HepG2 (cell line): Measurements from ENCODE around the gene NYNRIN. TPM values are rescaled to one million over a fixed set of nuclear protein-coding genes. Genes with fewer than 3 reads are reported as not detected.

ENCODE experiments used
- ATAC-seq: fragments of 200-7000 bp; cut with Tn5 transposase; 3 replicates; pipeline ENCODE4 v1.9.1; 2020; ENCODE audit warnings: mild to moderate bottlenecking, moderate library complexity
- BruUV-seq: library from RNA; stranded (reverse); fragments of 400-500 nt; replicated peaks from 2 replicates; lab custom pipeline; 2021; lab: Mats Ljungman, UMichigan
- CTCF ChIA-PET: fragments of 300-600 bp; formaldehyde crosslinking; extraction: SDS; loops from one replicate; lab custom pipeline; 2021; ENCODE audit warnings: low total read pairs, inconsistent platforms, low intra/inter-chr PET ratio; lab: Yijun Ruan, JAX
- POLR2A ChIA-PET: fragments of 350-600 bp; sonication (Branson Sonifier 250); formaldehyde crosslinking; loops from one replicate; lab custom pipeline; 2020; ENCODE audit warnings: antibody characterized with exemption, inconsistent platforms; lab: Yijun Ruan, JAX
- DNase-seq: peaks from one replicate; pipeline ENCODE4 v3.0.0-alpha.2; 2015; ENCODE audit warnings: low spot score
- FAIRE-seq: peaks from 3 replicates; lab custom pipeline; 2011; peaks lifted over from hg19 to GRCh38; lab: Jason Lieb, UNC
- H2AFZ ChIP-seq: one replicate; pipeline ENCODE4 v1.6.1; 2011; ENCODE audit warnings: low read length, inconsistent platforms
- H3K27ac ChIP-seq: fragments of 300-600 bp; 3 replicates; pipeline ENCODE4 v1.8.0; 2011; ENCODE audit warnings: mixed run types, mild to moderate bottlenecking, mixed read lengths, low read length, inconsistent platforms; ENCODE audit not compliant: insufficient read depth; ENCODE audit errors: extremely low read length
- H3K27me3 ChIP-seq, 2 experiments: fragments of 200-600 bp in 1 of 2; 2 replicates in 1 of 2; 3 replicates in 1 of 2; pipeline versions ENCODE4 v1.6.0 to v1.8.0; 2011; ENCODE audit warnings: low read length in 2 of 2, mild to moderate bottlenecking in 2 of 2, moderate library complexity in 2 of 2, inconsistent platforms in 1 of 2; ENCODE audit not compliant: insufficient read depth in 2 of 2, control insufficient read depth in 1 of 2
- H3K36me3 ChIP-seq, 2 experiments: fragments of 200-600 bp in 1 of 2; replicated peaks in 1 of 2; 2 replicates in 1 of 2; 3 replicates in 1 of 2; pipeline versions ENCODE4 v1.5.1 to v1.8.0; 2011; ENCODE audit warnings: low read length in 2 of 2, inconsistent platforms in 1 of 2; ENCODE audit not compliant: insufficient read depth in 2 of 2, control insufficient read depth in 1 of 2
- H3K4me1 ChIP-seq: 2 replicates; pipeline ENCODE4 v1.5.1; 2012; ENCODE audit warnings: low read length, inconsistent platforms; ENCODE audit not compliant: insufficient read depth
- H3K4me2 ChIP-seq: 2 replicates; pipeline ENCODE4 v1.6.0; 2011; ENCODE audit warnings: low read depth, low read length, inconsistent platforms
- H3K4me3 ChIP-seq, 3 experiments: fragments of 200-600 bp in 1 of 3; sonication (generic), shearing (Covaris generic) in 1 of 3; replicated peaks in 1 of 3; 2 replicates each; pipeline ENCODE4 v1.5.1; 2011 to 2016; ENCODE audit warnings: low read length in 3 of 3, inconsistent platforms in 2 of 3, low read depth in 2 of 3, mild to moderate bottlenecking in 2 of 3, control low read depth in 1 of 3, mixed read lengths in 1 of 3; ENCODE audit not compliant: insufficient read depth in 1 of 3
- H3K79me2 ChIP-seq: one replicate; pipeline ENCODE4 v1.6.1; 2011; ENCODE audit warnings: low read length, inconsistent platforms; ENCODE audit not compliant: insufficient read depth
- H3K9ac ChIP-seq: 2 replicates; pipeline ENCODE4 v1.6.0; 2011; ENCODE audit warnings: mild to moderate bottlenecking, low read depth, low read length, inconsistent platforms; ENCODE audit not compliant: insufficient read depth
- H3K9me3 ChIP-seq: 2 replicates; pipeline ENCODE4 v1.5.1; 2012; ENCODE audit warnings: mild to moderate bottlenecking, low read length
- H4K20me1 ChIP-seq: 2 replicates; pipeline ENCODE4 v1.6.0; 2011; ENCODE audit warnings: inconsistent platforms, mild to moderate bottlenecking, low read length, moderate library complexity; ENCODE audit not compliant: insufficient read depth
- BRD4 ChIP-seq: sonication (generic); formaldehyde crosslinking; IDR thresholded peaks from 2 replicates; pipeline ENCODE4 v1.4.0; 2020; ENCODE audit warnings: missing genetic modification reagents
- GMEB1 ChIP-seq: sonication (generic); formaldehyde crosslinking; IDR thresholded peaks from 2 replicates; pipeline ENCODE4 v1.5.1; 2020; ENCODE audit warnings: missing genetic modification reagents, mild to moderate bottlenecking, borderline replicate concordance
- PAX8 ChIP-seq: sonication (generic); formaldehyde crosslinking; IDR thresholded peaks from 2 replicates; pipeline ENCODE4 v1.8.0; 2022; ENCODE audit warnings: mild to moderate bottlenecking, missing genetic modification reagents, borderline replicate concordance
- PAXIP1 ChIP-seq: sonication (generic); formaldehyde crosslinking; conservative IDR thresholded peaks from 2 replicates; pipeline ENCODE4 v1.4.0; 2020; ENCODE audit warnings: mild to moderate bottlenecking, missing genetic modification reagents, moderate library complexity
- RNF219 ChIP-seq: sonication (generic); formaldehyde crosslinking; IDR thresholded peaks from 2 replicates; pipeline ENCODE4 v1.5.0; 2020; ENCODE audit warnings: mild to moderate bottlenecking, missing genetic modification reagents
- SALL1 ChIP-seq: sonication (generic); formaldehyde crosslinking; IDR thresholded peaks from 2 replicates; pipeline ENCODE4 v1.8.0; 2022; ENCODE audit warnings: mild to moderate bottlenecking, missing genetic modification reagents
- ZBTB26 ChIP-seq: IDR thresholded peaks from 2 replicates; pipeline ENCODE4 v1.6.1; 2016; ENCODE audit warnings: missing compliant biosample characterization, missing genetic modification reagents, borderline replicate concordance
- ZNF275 ChIP-seq: sonication (generic); formaldehyde crosslinking; IDR thresholded peaks from 2 replicates; pipeline ENCODE4 v1.8.0; 2022; ENCODE audit warnings: missing genetic modification reagents, mild to moderate bottlenecking, inconsistent platforms, borderline replicate concordance
- ZNF3 ChIP-seq: IDR thresholded peaks from 2 replicates; pipeline ENCODE4 v1.7.0; 2017; ENCODE audit warnings: inconsistent platforms
- ZNF30 ChIP-seq: sonication (generic); formaldehyde crosslinking; IDR thresholded peaks from 2 replicates; pipeline ENCODE4 v1.5.0; 2020; ENCODE audit warnings: mild to moderate bottlenecking, missing genetic modification reagents
- ZNF367 ChIP-seq: sonication (generic); formaldehyde crosslinking; IDR thresholded peaks from 2 replicates; pipeline ENCODE4 v1.4.0; 2020; ENCODE audit warnings: missing genetic modification reagents, borderline replicate concordance
- ZNF562 ChIP-seq: sonication (generic); formaldehyde crosslinking; IDR thresholded peaks from 2 replicates; pipeline ENCODE4 v1.8.0; 2022; ENCODE audit warnings: missing genetic modification reagents, borderline replicate concordance
- WGBS: methylation state at CpG from one replicate; pipeline ENCODE4 v1.1.6; 2017; ENCODE audit warnings: low lambda C conversion rate; 5-methylcytosine and 5-hydroxymethylcytosine counted together
- in situ Hi-C: cut with HindIII; loops from 2 replicates; pipeline ENCODE4 v1.10.0; 2017; ENCODE audit warnings: low pct_unique_long_range_greater_than_20kb; ENCODE audit not compliant: extremely low pct_ligation_motif_present
- intact Hi-C: fragments of 100-400 bp; cut with micrococcal nuclease; formaldehyde crosslinking; loops from one replicate; pipeline ENCODE4 v1.10.0; 2022; ENCODE audit not compliant: unreplicated experiment
- polyA plus RNA-seq, 8 experiments: library from polyadenylated mRNA; depleted of rRNA in 3 of 8; stranded (reverse) in 7 of 8; unstranded in 1 of 8; fragments of >200 nt; fragmentation: Illumina TruSeq in 4 of 8; extraction: Trizol in 4 of 8; gene quantifications; 2 replicates each; pipeline versions ENCODE4 v1.2.1 to v1.2.3, GENCODE V29; 2011 to 2016; ENCODE audit warnings: low read depth in 4 of 8, missing spikeins in 1 of 8, mixed read lengths in 1 of 8; ENCODE audit not compliant: insufficient read depth in 1 of 8
- total RNA-seq, 5 experiments: library from RNA; depleted of rRNA; stranded (reverse); fragments of >200 nt; fragmentation: Illumina TruSeq; extraction: Trizol; gene quantifications; 2 replicates each; pipeline ENCODE4 v1.2.3, GENCODE V29; 2016; ENCODE audit warnings: low read depth in 1 of 5
- TF ChIP-seq, protein P1 (sequence below): sonication (generic); formaldehyde crosslinking; conservative IDR thresholded peaks from 2 replicates; pipeline ENCODE4 v1.8.1; 2023; ENCODE audit warnings: missing genetic modification reagents

Gene NYNRIN
- total and polyA plus RNA-seq, 2 of the 13 experiments (the other 11 are each of a cell fraction or from before 2014, with no cell fraction given) = 0.63 to 1.1 TPM

- H3K4me2 ChIP-seq = no peak overlapping the region
- ATAC-seq (no peak), DNase-seq (no peak), FAIRE-seq (no peak)
- no peaks in the 10 kb centered on the region for H3K4me1 ChIP-seq
- ChIA-PET POLR2A (no interaction called here), CTCF (no interaction called here)
- no peak overlapping the region for H3K9ac ChIP-seq
- in situ Hi-C loops = no loop called here
- 96% methylated on average over 3 of the region's 3 CpGs for WGBS
- no peak overlapping the region for H2AFZ ChIP-seq
- no peaks in the 10 kb centered on the region for H3K27me3 ChIP-seq
- H3K36me3 ChIP-seq = no peaks in the 10 kb centered on the region
- H3K9me3 ChIP-seq = no peaks in the 10 kb centered on the region
- no peaks in the 10 kb centered on the region for H4K20me1 ChIP-seq
- H3K79me2 ChIP-seq = no peaks in the 10 kb centered on the region
- H3K4me3 ChIP-seq = no peak overlapping the region
- intact Hi-C loops = no loop called here
- no TSS peak for BruUV-seq
- no peak overlapping the region for H3K27ac ChIP-seq
- TF ChIP-seq ZNF3 (CRISPR knock-in tag) (no peak), RNF219 (CRISPR knock-in tag) (no peak), GMEB1 (no peak), PAX8 (no peak), SALL1 (CRISPR knock-in tag) (no peak), ZBTB26 (CRISPR knock-in tag) (no peak), ZNF367 (CRISPR knock-in tag) (no peak), ZNF30 (CRISPR knock-in tag) (no peak), BRD4 (CRISPR knock-in tag) (no peak), PAXIP1 (CRISPR knock-in tag) (no peak), ZNF562 (CRISPR knock-in tag) (no peak), ZNF275 (CRISPR knock-in tag) (no peak)
- TF ChIP-seq, protein P1, sequence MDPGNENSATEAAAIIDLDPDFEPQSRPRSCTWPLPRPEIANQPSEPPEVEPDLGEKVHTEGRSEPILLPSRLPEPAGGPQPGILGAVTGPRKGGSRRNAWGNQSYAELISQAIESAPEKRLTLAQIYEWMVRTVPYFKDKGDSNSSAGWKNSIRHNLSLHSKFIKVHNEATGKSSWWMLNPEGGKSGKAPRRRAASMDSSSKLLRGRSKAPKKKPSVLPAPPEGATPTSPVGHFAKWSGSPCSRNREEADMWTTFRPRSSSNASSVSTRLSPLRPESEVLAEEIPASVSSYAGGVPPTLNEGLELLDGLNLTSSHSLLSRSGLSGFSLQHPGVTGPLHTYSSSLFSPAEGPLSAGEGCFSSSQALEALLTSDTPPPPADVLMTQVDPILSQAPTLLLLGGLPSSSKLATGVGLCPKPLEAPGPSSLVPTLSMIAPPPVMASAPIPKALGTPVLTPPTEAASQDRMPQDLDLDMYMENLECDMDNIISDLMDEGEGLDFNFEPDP (CRISPR knock-in tag) = no peak
Observed at GRCh38 chr14:24465805-24466204, 67.0 kb downstream of the NYNRIN start.
